Measurements from ENCODE around the gene SHCBP1.
"Not testable (repeated sequence)": the region's sequence is repeated elsewhere in the genome, so short reads cannot be mapped to it uniquely, and the experiment has no call there.

SHCBP1 gene

GRCh38 chr16:46621006-46621933 lies at the start of gene SHCBP1:
Gene SHCBP1, minus strand, starts transcription at chr16:46621379. Its CDS starts 20 bp downstream, at chr16:46621359.
- DNase-seq (ENCODE audit: low spot score), result peak; percentile 83

GRCh38 chr16:46662123-46662522 lies 40.9 kb upstream of the SHCBP1 start:
- DNase-seq (ENCODE audit: low spot score), result no peak

- no peak for DNase-seq (ENCODE audit: low spot score)
Observed at GRCh38 chr16:46658925-46659324, 37.7 kb upstream of the SHCBP1 start.

- no peak for DNase-seq (ENCODE audit: low spot score)
Observed at GRCh38 chr16:46651305-46651704, 30.1 kb upstream of the SHCBP1 start.

GRCh38 chr16:46650254-46650623 lies 29.1 kb upstream of the SHCBP1 start:
- DNase-seq (ENCODE audit: low spot score), result no peak

- DNase-seq (ENCODE audit: low spot score), result no peak
Observed at GRCh38 chr16:46649588-46650253, 28.5 kb upstream of the SHCBP1 start.

- no peak for DNase-seq (ENCODE audit: low spot score)
Observed at GRCh38 chr16:46648656-46649055, 27.5 kb upstream of the SHCBP1 start.

GRCh38 chr16:46638947-46639925 lies 18.1 kb upstream of the SHCBP1 start:
- DNase-seq (ENCODE audit: low spot score), result no peak

- no peak for DNase-seq (ENCODE audit: low spot score)
Observed at GRCh38 chr16:46632778-46633733, 11.9 kb upstream of the SHCBP1 start.

- peak; percentile 41 for DNase-seq (ENCODE audit: low spot score)
Observed at GRCh38 chr16:46629331-46630219, 8.4 kb upstream of the SHCBP1 start.

GRCh38 chr16:46627746-46628145 lies 6.6 kb upstream of the SHCBP1 start:
- no peak for DNase-seq (ENCODE audit: low spot score)

GRCh38 chr16:46626681-46627080 lies 5.5 kb upstream of the SHCBP1 start:
- not testable (repeated sequence) for DNase-seq (ENCODE audit: low spot score)

GRCh38 chr16:46624862-46625261 lies 3.7 kb upstream of the SHCBP1 start:
- not testable (repeated sequence) for DNase-seq (ENCODE audit: low spot score)

- not testable (repeated sequence) for DNase-seq (ENCODE audit: low spot score)
Observed at GRCh38 chr16:46623707-46624106, 2.5 kb upstream of the SHCBP1 start.

GRCh38 chr16:46623246-46623645 lies 2.1 kb upstream of the SHCBP1 start:
- DNase-seq (ENCODE audit: low spot score), result not testable (repeated sequence)

GRCh38 chr16:46621934-46622676 lies 926 bp upstream of the SHCBP1 start:
- no peak for DNase-seq (ENCODE audit: low spot score)

GRCh38 chr16:46620266-46621005 lies 743 bp downstream of the SHCBP1 start:
- DNase-seq (ENCODE audit: low spot score), result no peak

- no peak for DNase-seq (ENCODE audit: low spot score)
Observed at GRCh38 chr16:46618516-46618915, 2.7 kb downstream of the SHCBP1 start.
